ENCODE data around the gene KRTAP5-5.
A peak's percentile ranks its signal among the peaks of the same experiment; 100 is the strongest.

Gene KRTAP5-5

GRCh38 chr11:1652771-1653540 is 23.4 kb downstream of the KRTAP5-5 start:
- TF ChIP-seq CTCF (IDR thresholded peaks at IDR 0.05; ENCODE audit: low read depth, low read length) = peak; percentile 94
- no peak overlapping the region for H3K4me3 ChIP-seq (replicated peaks in 1 of 2; ENCODE audit: low read depth in 2 of 2, low read length in 2 of 2)
- peak; percentile 57 to 62 for DNase-seq (ENCODE audit: low read depth in 2 of 2)

GRCh38 chr11:1653541-1654387 is 24.2 kb downstream of the KRTAP5-5 start:
- no peak for TF ChIP-seq CTCF (IDR thresholded peaks at IDR 0.05; ENCODE audit: low read depth, low read length)
- no peak overlapping the region for H3K4me3 ChIP-seq (replicated peaks in 1 of 2; ENCODE audit: low read depth in 2 of 2, low read length in 2 of 2)
- no peak for DNase-seq (ENCODE audit: low read depth in 2 of 2)

- no peak for TF ChIP-seq CTCF (IDR thresholded peaks at IDR 0.05; ENCODE audit: low read depth, low read length)
- no peak overlapping the region for H3K4me3 ChIP-seq (replicated peaks in 1 of 2; ENCODE audit: low read depth in 2 of 2, low read length in 2 of 2)
- DNase-seq (ENCODE audit: low read depth in 2 of 2) = no peak
Observed at GRCh38 chr11:1654388-1655167, 25.0 kb downstream of the KRTAP5-5 start.

- DNase-seq (ENCODE audit: low read depth in 2 of 2) = no peak
- H3K4me3 ChIP-seq (replicated peaks in 1 of 2; ENCODE audit: low read depth in 2 of 2, low read length in 2 of 2) = no peak overlapping the region
- TF ChIP-seq CTCF (IDR thresholded peaks at IDR 0.05; ENCODE audit: low read depth, low read length) = no peak
Observed at GRCh38 chr11:1655168-1656060, 25.8 kb downstream of the KRTAP5-5 start.

- no peak for TF ChIP-seq CTCF (IDR thresholded peaks at IDR 0.05; ENCODE audit: low read depth, low read length)
- no peak overlapping the region for H3K4me3 ChIP-seq (replicated peaks in 1 of 2; ENCODE audit: low read depth in 2 of 2, low read length in 2 of 2)
Observed at GRCh38 chr11:1656061-1656441, 26.5 kb downstream of the KRTAP5-5 start.

GRCh38 chr11:1656670-1657069 is 27.1 kb downstream of the KRTAP5-5 start:
- no peak for DNase-seq (ENCODE audit: low read depth in 2 of 2)
- no peak for TF ChIP-seq CTCF (IDR thresholded peaks at IDR 0.05; ENCODE audit: low read depth, low read length)
- H3K4me3 ChIP-seq (replicated peaks in 1 of 2; ENCODE audit: low read depth in 2 of 2, low read length in 2 of 2) = no peak overlapping the region

More at GRCh38 chr11:1656061-1656441, 26.5 kb downstream of the KRTAP5-5 start:
- DNase-seq (ENCODE audit: low read depth in 2 of 2) = no peak
